Fibroblast of gingiva (primary cell): Measurements from ENCODE around the gene LMO3.

ENCODE experiments used
- DNase-seq: peaks from one replicate; pipeline ENCODE4 v3.0.0-alpha.2; 2011; ENCODE audit warnings: low read depth

The LMO3 gene

GRCh38 chr12:16600525-16600924, 5.4 kb downstream of the LMO3 start:
- DNase-seq = no peak

- no peak for DNase-seq
Observed at GRCh38 chr12:16599081-16599480, 6.9 kb downstream of the LMO3 start.

- no peak for DNase-seq
Observed at GRCh38 chr12:16594797-16595196, 11.2 kb downstream of the LMO3 start.

GRCh38 chr12:16593546-16593945, 12.4 kb downstream of the LMO3 start:
- DNase-seq = no peak

- no peak for DNase-seq
Observed at GRCh38 chr12:16590645-16591044, 15.3 kb downstream of the LMO3 start.

GRCh38 chr12:16588812-16589211, 17.1 kb downstream of the LMO3 start:
- no peak for DNase-seq

GRCh38 chr12:16587514-16587913, 18.4 kb downstream of the LMO3 start:
- DNase-seq = no peak

GRCh38 chr12:16587110-16587453, 18.9 kb downstream of the LMO3 start:
- DNase-seq = no peak

GRCh38 chr12:16586350-16587109, 19.4 kb downstream of the LMO3 start:
- DNase-seq = peak; percentile 86

- DNase-seq = no peak
Observed at GRCh38 chr12:16585781-16586180, 20.2 kb downstream of the LMO3 start.

GRCh38 chr12:16583969-16584745, 21.8 kb downstream of the LMO3 start:
- no peak for DNase-seq

GRCh38 chr12:16581416-16581815, 24.5 kb downstream of the LMO3 start:
- DNase-seq = peak; percentile 11

GRCh38 chr12:16579041-16579440, 26.9 kb downstream of the LMO3 start:
- peak; percentile 83 for DNase-seq

- DNase-seq = peak; percentile 69
Observed at GRCh38 chr12:16573398-16574077, 32.4 kb downstream of the LMO3 start.

GRCh38 chr12:16568873-16569272, 37.1 kb downstream of the LMO3 start:
- DNase-seq = no peak

- no peak for DNase-seq
Observed at GRCh38 chr12:16564675-16565074, 41.3 kb downstream of the LMO3 start.

- DNase-seq = no peak
Observed at GRCh38 chr12:16563504-16563903, 42.5 kb downstream of the LMO3 start.

GRCh38 chr12:16562921-16563320, 43.0 kb downstream of the LMO3 start:
- DNase-seq = no peak

- no peak for DNase-seq
Observed at GRCh38 chr12:16562435-16562834, 43.5 kb downstream of the LMO3 start.

GRCh38 chr12:16560273-16560672, 45.7 kb downstream of the LMO3 start:
- DNase-seq = no peak

- peak; percentile 33 for DNase-seq
Observed at GRCh38 chr12:16555630-16556029, 50.3 kb downstream of the LMO3 start.

- no peak for DNase-seq
Observed at GRCh38 chr12:16553457-16553856, 52.5 kb downstream of the LMO3 start.

GRCh38 chr12:16552301-16552700, 53.7 kb downstream of the LMO3 start:
- DNase-seq = no peak
